Heart left ventricle (tissue), 16 donors: Measurements from ENCODE around the gene C2CD3. TPM values are rescaled to one million over a fixed set of nuclear protein-coding genes. Genes with fewer than 3 reads are reported as not detected.

ENCODE experiments used
- ATAC-seq, 4 donors: fragments of 200-7000 bp; cut with Tn5 transposase; one replicate each; pipeline ENCODE4 v1.9.1; 2020 to 2022; ENCODE audit warnings: moderate library complexity in 4 of 4, mild to moderate bottlenecking in 3 of 4, moderate number of reproducible peaks in 1 of 4
- DNase-seq, 5 donors: peaks; one replicate each; pipeline ENCODE4 v3.0.0-alpha.2; 2020
- H3K27ac ChIP-seq, 12 donors: fragments of 200-600 bp; sonication (generic) in 4 of 12; one replicate each; pipeline versions ENCODE4 v1.5.0 to v1.8.0; 2016 to 2022; ENCODE audit warnings: mild to moderate bottlenecking in 2 of 12
- H3K27me3 ChIP-seq, 9 donors: fragments of 200-600 bp; sonication (generic) in 2 of 9; one replicate each; pipeline versions ENCODE4 v1.5.1 to v1.8.0; 2016 to 2022; ENCODE audit warnings: mild to moderate bottlenecking in 3 of 9
- H3K36me3 ChIP-seq, 9 donors: fragments of 200-600 bp; sonication (generic) in 2 of 9; one replicate each; pipeline versions ENCODE4 v1.5.0 to v1.8.0; 2018 to 2022; ENCODE audit warnings: mild to moderate bottlenecking in 2 of 9
- H3K4me1 ChIP-seq, 12 donors: fragments of 200-600 bp; sonication (generic) in 4 of 12; one replicate each; pipeline versions ENCODE4 v1.5.0 to v1.8.0; 2016 to 2022; ENCODE audit warnings: mild to moderate bottlenecking in 3 of 12
- H3K4me3 ChIP-seq, 12 donors: fragments of 200-600 bp; sonication (generic) in 4 of 12; one replicate each; pipeline versions ENCODE4 v1.5.0 to v1.8.0; 2017 to 2022; ENCODE audit warnings: mild to moderate bottlenecking in 9 of 12, moderate library complexity in 4 of 12
- H3K9me3 ChIP-seq, 12 donors: fragments of 200-600 bp; sonication (generic) in 4 of 12; one replicate each; pipeline versions ENCODE4 v1.5.0 to v1.8.0; 2016 to 2022; ENCODE audit warnings: mild to moderate bottlenecking in 1 of 12
- CTCF ChIP-seq, 12 donors: fragments of 200-600 bp; sonication (generic) in 4 of 12; IDR thresholded peaks; one replicate each; pipeline versions ENCODE4 v1.5.0 to v1.8.0; 2018 to 2022; ENCODE audit warnings: antibody characterized with exemption in 12 of 12, mild to moderate bottlenecking in 5 of 12
- POLR2A ChIP-seq, 2 donors: fragments of 450-650 bp; IDR thresholded peaks; one replicate each; pipeline ENCODE4 v1.6.1; 2017; ENCODE audit warnings: antibody characterized with exemption in 2 of 2, mild to moderate bottlenecking in 2 of 2, moderate library complexity in 2 of 2
- WGBS, 4 donors: extraction: QIAGEN DNeasy Blood & Tissue Kit in 2 of 4; methylation state at CpG; one replicate each; pipeline versions ENCODE4 v1.1.5 to v1.1.7; 2013 to 2018; 5-methylcytosine and 5-hydroxymethylcytosine counted together
- intact Hi-C, 10 donors: fragments of 100-400 bp; cut with DNase I; formaldehyde crosslinking; loops; one replicate each; pipeline versions ENCODE4 v1.11.1 to v1.14.2; 2022
- polyA plus RNA-seq, 2 donors: library from polyadenylated mRNA; stranded (reverse); fragments of 200-250 nt; gene quantifications; one replicate each; pipeline ENCODE4 v1.2.3, GENCODE V29; 2013
- total RNA-seq, 9 donors: library from RNA; depleted of rRNA in 2 of 9; stranded (reverse); fragments of >200 nt in 2 of 9; fragmentation: NEBNext Ultra II Directional in 3 of 9; extraction: Animal tissue kit (Norgen Biotek cat#: 25700) in 3 of 9; gene quantifications; one replicate each; pipeline versions ENCODE4 v1.1.0 to v1.2.4, GENCODE V29; 2016 to 2023
- donor health status: ischemic (EF 13 %, LVEDD 7.1; RV severe dilation, severe dysfunction).
- donor health status: healthy with polysubstance abuse.
- donor health status: DM: no; HTN: yes; CAD: no.
- donor health status: DM: no; HTN: no; CAD: no.
- donor health status: ischemic (EF 25% LVEDD 6.9; RV normal size, moderate dysfunction).
- donor health status: ischemic (EF 25% LVEDD 5.7; RV mildly dilated, moderate dysfunction).
- donor health status: healthy.
- donor health status: DM: yes; HTN: yes; CAD: no.
- donor health status: ischemic (EF 35%, LVEDD 5.7; RV mildly dilated, moderate dysfunction).
- donor health status: nonischemic (EF 11% LVEDD 7.7; RV severe dilation, severe dysfunction).
- donor health status: DM: yes; HTN: yes; CAD: no.
- donor health status: PGD.
- donor health status: ischemic (EF 29% LVEDD 5.4; RV normal size, mild dysfunction).
- donor health status: nonischemic (EF 23%, LVEDD 6.1; RV moderate dilation, normal function).

Gene C2CD3
- total and polyA plus RNA-seq, 11 donors, result 6.5 to 18.7 (median 12.5) TPM

- H3K27me3 ChIP-seq, result no peaks in the 10 kb centered on the region
- H3K9me3 ChIP-seq, result no peaks in the 10 kb centered on the region
- WGBS, 4 donors, result 95 to 98% (median 96%) methylated on average over 28 to 29 of the region's 29 CpGs
- peaks cover 0 to 38% (median 6%) of the 10 kb centered on the region in 12 donors for H3K4me1 ChIP-seq
- DNase-seq (no peak), ATAC-seq (no peak)
- peak overlapping the region in 1 of 12 donors; percentile 51 for H3K27ac ChIP-seq
- TF ChIP-seq POLR2A (IDR thresholded peaks at IDR 0.05) (no peak), CTCF (IDR thresholded peaks at IDR 0.05) (no peak)
- intact Hi-C loops, result no loop called here
- H3K36me3 ChIP-seq, result peaks cover 0 to 31% (median 21%) of the 10 kb centered on the region in 9 donors
- H3K4me3 ChIP-seq, result no peak overlapping the region
Measured at GRCh38 chr11:74005721-74006517, 164.9 kb downstream of the C2CD3 start.

GRCh38 chr11:74004759-74005615 is 165.8 kb downstream of the C2CD3 start:
- TF ChIP-seq POLR2A (IDR thresholded peaks at IDR 0.05) (no peak), CTCF (IDR thresholded peaks at IDR 0.05) (no peak)
- Histone ChIP-seq H3K4me1 (peaks cover 0 to 29% (median 3%) of the 10 kb centered on the region in 12 donors), H3K27me3 (no peaks in the 10 kb centered on the region), H3K36me3 (peaks cover 0 to 31% (median 21%) of the 10 kb centered on the region in 9 donors), H3K27ac (peak overlapping the region in 1 of 12 donors; percentile 51), H3K9me3 (no peaks in the 10 kb centered on the region), H3K4me3 (no peak overlapping the region)
- DNase-seq (peak in 1 of 5 donors; percentile 69), ATAC-seq (peak in 1 of 4 donors; percentile 41)
- 72 to 81% (median 76%) methylated on average over 11 of the region's 11 CpGs for WGBS, 4 donors
- intact Hi-C loops, result no loop called here

GRCh38 chr11:74004046-74004695 is 166.6 kb downstream of the C2CD3 start:
- peaks cover 0 to 21% (median 0%) of the 10 kb centered on the region in 12 donors for H3K4me1 ChIP-seq
- peaks cover 0 to 31% (median 21%) of the 10 kb centered on the region in 9 donors for H3K36me3 ChIP-seq

More at GRCh38 chr11:74004046-74004695, 166.6 kb downstream of the C2CD3 start:
- DNase-seq (no peak), ATAC-seq (no peak)
- no peaks in the 10 kb centered on the region for H3K27me3 ChIP-seq
- H3K27ac ChIP-seq, result no peak overlapping the region
- no peak overlapping the region for H3K4me3 ChIP-seq
- H3K9me3 ChIP-seq, result no peaks in the 10 kb centered on the region
- TF ChIP-seq POLR2A (IDR thresholded peaks at IDR 0.05) (no peak), CTCF (IDR thresholded peaks at IDR 0.05) (no peak)
- intact Hi-C loops, result no loop called here
- WGBS, 4 donors, result 84 to 92% (median 90%) methylated on average over 6 of the region's 6 CpGs
